K562 (cell line): ENCODE data around the gene IL31RA. TPM values are rescaled to one million over a fixed set of nuclear protein-coding genes. Genes with fewer than 3 reads are reported as not detected.
A peak's percentile ranks its signal among the peaks of the same experiment; 100 is the strongest.

Experiments used
- ATAC-seq: fragments of 200-7000 bp; cut with Tn5 transposase; 3 replicates; pipeline ENCODE4 v1.9.1; 2020; ENCODE audit warnings: moderate library complexity
- BruUV-seq: library from RNA; stranded (reverse); fragments of 400-500 nt; replicated peaks from 2 replicates; lab custom pipeline; 2021; lab: Mats Ljungman, UMichigan
- CTCF ChIA-PET: fragments of 300-600 bp; formaldehyde crosslinking; extraction: SDS; loops from one replicate; lab custom pipeline; 2021; ENCODE audit warnings: low intra/inter-chr PET ratio; lab: Yijun Ruan, JAX
- POLR2A ChIA-PET: fragments of 300-600, 350-650 bp; sonication (Branson Sonifier 250); formaldehyde crosslinking; extraction: SDS; loops from one replicate; lab custom pipeline; 2021; ENCODE audit warnings: antibody characterized with exemption, inconsistent platforms; lab: Yijun Ruan, JAX
- DNase-seq, 4 experiments: peaks; one replicate each; pipeline versions ENCODE4 v3.0.0 to v3.0.0-alpha.2; 2011 to 2018; ENCODE audit warnings: low spot score in 3 of 4, mixed read lengths in 3 of 4; ENCODE audit errors: extremely low read depth in 1 of 4
- FAIRE-seq: peaks from 2 replicates; lab custom pipeline; 2011; peaks lifted over from hg19 to GRCh38; lab: Jason Lieb, UNC
- H2AFZ ChIP-seq: 2 replicates; pipeline ENCODE4 v1.6.0; 2011; ENCODE audit warnings: low read depth, low read length, control low read depth, inconsistent platforms
- H3K27ac ChIP-seq: fragments of 200-600 bp; 3 replicates; pipeline ENCODE4 v1.8.0; 2011; ENCODE audit warnings: low read depth, mild to moderate bottlenecking, control low read depth, inconsistent platforms, low read length, moderate library complexity, mixed read lengths; ENCODE audit errors: extremely low read depth
- H3K27me3 ChIP-seq, 2 experiments: fragments of 300-600 bp in 1 of 2; 2 replicates in 1 of 2; 3 replicates in 1 of 2; pipeline versions ENCODE4 v1.6.0 to v1.8.0; 2011; ENCODE audit warnings: inconsistent platforms in 2 of 2, low read length in 2 of 2, mild to moderate bottlenecking in 1 of 2, mixed read lengths in 1 of 2, moderate library complexity in 1 of 2; ENCODE audit not compliant: control insufficient read depth in 2 of 2, insufficient read depth in 2 of 2
- H3K36me3 ChIP-seq: fragments of 300-600 bp; 3 replicates; pipeline ENCODE4 v1.8.0; 2011; ENCODE audit warnings: mild to moderate bottlenecking, low read length, inconsistent platforms; ENCODE audit not compliant: control insufficient read depth, insufficient read depth
- H3K4me1 ChIP-seq, 2 experiments: fragments of 200-600 bp in 1 of 2; replicated peaks in 1 of 2; 2 replicates in 1 of 2; 3 replicates in 1 of 2; pipeline versions ENCODE4 v1.5.1 to v1.8.0; 2011; ENCODE audit warnings: inconsistent platforms in 2 of 2, low read length in 2 of 2, mild to moderate bottlenecking in 1 of 2, mixed read lengths in 1 of 2, moderate library complexity in 1 of 2; ENCODE audit not compliant: control insufficient read depth in 2 of 2, insufficient read depth in 2 of 2
- H3K4me2 ChIP-seq: 2 replicates; pipeline ENCODE4 v1.6.1; 2011; ENCODE audit warnings: low read length, control low read depth, inconsistent platforms, mixed read lengths; ENCODE audit not compliant: insufficient read depth
- H3K4me3 ChIP-seq: fragments of 200-600 bp; sonication (generic), shearing (Covaris generic); 2 replicates; pipeline ENCODE4 v1.5.1; 2016; ENCODE audit warnings: control low read depth, inconsistent platforms
- H3K79me2 ChIP-seq: fragments of 200-600 bp; 3 replicates; pipeline ENCODE4 v1.8.0; 2011; ENCODE audit warnings: low read length, inconsistent platforms; ENCODE audit not compliant: control insufficient read depth, insufficient read depth
- H3K9ac ChIP-seq, 2 experiments: 2 replicates each; pipeline versions ENCODE4 v1.6.0 to v1.6.1; 2011; ENCODE audit warnings: low read depth in 2 of 2, low read length in 2 of 2, control low read depth in 1 of 2, inconsistent platforms in 1 of 2, mild to moderate bottlenecking in 1 of 2, mixed read lengths in 1 of 2; ENCODE audit not compliant: insufficient read depth in 1 of 2
- H3K9me1 ChIP-seq: one replicate; pipeline ENCODE4 v1.6.0; 2011; ENCODE audit warnings: inconsistent platforms, mild to moderate bottlenecking, low read length, moderate library complexity; ENCODE audit not compliant: control insufficient read depth, insufficient read depth
- H3K9me3 ChIP-seq: replicated peaks from 2 replicates; pipeline ENCODE4 v1.5.1; 2011; ENCODE audit warnings: low read depth, low read length, inconsistent platforms; ENCODE audit not compliant: control insufficient read depth, insufficient read depth
- H4K20me1 ChIP-seq: replicated peaks from 2 replicates; pipeline ENCODE4 v1.6.1; 2011; ENCODE audit warnings: low read length, inconsistent platforms, mixed read lengths; ENCODE audit not compliant: control insufficient read depth, insufficient read depth
- CLOCK ChIP-seq: fragments of 250-450 bp; sonication (Bioruptor Pico); IDR thresholded peaks from 2 replicates; pipeline ENCODE4 v1.4.0; 2020; ENCODE audit warnings: mild to moderate bottlenecking, moderate library complexity, borderline replicate concordance
- EHMT2 ChIP-seq: fragments of 450-650 bp; IDR thresholded peaks from 2 replicates; pipeline ENCODE4 v1.6.1; 2018; ENCODE audit warnings: antibody characterized with exemption
- RERE ChIP-seq: sonication (generic); formaldehyde crosslinking; IDR thresholded peaks from 2 replicates; pipeline ENCODE4 v1.8.0; 2023; ENCODE audit warnings: missing genetic modification reagents, mild to moderate bottlenecking, borderline replicate concordance
- REST ChIP-seq, 2 experiments: fragments of 450-650 bp; formaldehyde crosslinking in 1 of 2; IDR thresholded peaks; 2 replicates each; pipeline versions ENCODE4 v1.4.0 to v1.6.1; 2014 to 2020; ENCODE audit warnings: mild to moderate bottlenecking in 2 of 2, borderline replicate concordance in 1 of 2, low read depth in 1 of 2
- WGBS: fragments of 100-300 bp; shearing (Covaris generic); methylation state at CpG from one replicate; pipeline ENCODE4 v1.1.6; 2016; ENCODE audit warnings: low coverage, mixed read lengths; ENCODE audit not compliant: insufficient coverage; ENCODE audit errors: missing lambda C conversion rate; 5-methylcytosine and 5-hydroxymethylcytosine counted together
- in situ Hi-C: fragments of 300-500 bp; cut with MboI; formaldehyde crosslinking; loops from 4 replicates; pipeline ENCODE4 v1.15.0; 2018; ENCODE audit warnings: inconsistent platforms, mixed read lengths
- intact Hi-C: fragments of 100-400 bp; cut with micrococcal nuclease; formaldehyde crosslinking; loops from 2 replicates; pipeline ENCODE4 v1.14.2; 2022
- polyA plus RNA-seq, 8 experiments: library from polyadenylated mRNA; depleted of rRNA in 4 of 8; stranded (reverse) in 5 of 8; unstranded in 3 of 8; fragments of >200 nt; fragmentation: Nextera tagmentation in 2 of 8; fragmentation: Illumina TruSeq in 1 of 8; extraction: Ambion mirVana in 2 of 8; extraction: Trizol in 1 of 8; gene quantifications; 2 replicates each; pipeline versions ENCODE4 v1.2.1 to v1.2.3, GENCODE V29; 2011 to 2014; ENCODE audit warnings: inconsistent platforms in 1 of 8, missing spikeins in 1 of 8
- total RNA-seq, 7 experiments: library from RNA; depleted of rRNA in 6 of 7; stranded (reverse); fragments of >200 nt in 6 of 7; fragmentation: Illumina TruSeq in 2 of 7; extraction: Trizol in 2 of 7; gene quantifications; 2 replicates each; pipeline versions ENCODE4 v1.2.1 to v1.2.3, GENCODE V29; 2011 to 2021; ENCODE audit warnings: low replicate concordance in 1 of 7

Gene IL31RA
- total and polyA plus RNA-seq, 9 of the 15 experiments (the other 6 are each of a cell fraction or from before 2014, with no cell fraction given) = not detected

- CTCF ChIA-PET = no interaction called here
- no peaks in the 10 kb centered on the region for H3K36me3 ChIP-seq
- BruUV-seq = no TSS peak
- H4K20me1 ChIP-seq = 0 out of 2 replicates have a peak, but pooled peaks cover 3% of the 10 kb centered on the region
- no peak for FAIRE-seq
- no peak for DNase-seq
- intact Hi-C loops = no loop called here
- no peaks in the 10 kb centered on the region; a peak in 1 of 5 replicates for H3K4me1 ChIP-seq
- no peaks in the 10 kb centered on the region for H3K79me2 ChIP-seq
- peaks cover 2 to 10% of the 10 kb centered on the region in 2 experiments; a peak in 2 of 5 replicates for H3K27me3 ChIP-seq
- no peak overlapping the region for H2AFZ ChIP-seq
- no peaks in the 10 kb centered on the region; the same call in 1 of the 2 replicates for H3K9me3 ChIP-seq
- ATAC-seq = no peak
- 0% methylated on average over 3 of the region's 3 CpGs for WGBS
- H3K9ac ChIP-seq = no peak overlapping the region
- no peak overlapping the region for H3K27ac ChIP-seq
- no peaks in the 10 kb centered on the region for H3K9me1 ChIP-seq
- H3K4me2 ChIP-seq = no peak overlapping the region
- TF ChIP-seq RERE (no peak), REST (IDR thresholded peaks at IDR 0.05; ENCODE audit: borderline replicate concordance) (peak; percentile 80), REST (CRISPR knock-in tag; IDR thresholded peaks at IDR 0.05; ENCODE audit: low read depth) (peak; percentile 91), CLOCK (CRISPR knock-in tag) (no peak), EHMT2 (peak; percentile 59; the same call in 1 of the 2 replicates)
- H3K4me3 ChIP-seq = no peak overlapping the region
- POLR2A ChIA-PET = interaction anchor here (0.8 kb wide), 1 partner anchor 15 kb away, joined by 3 read pairs; no protein-coding TSS in a partner anchor
- in situ Hi-C loops = no loop called here
Observed at GRCh38 chr5:55865831-55866230, 14.7 kb downstream of the IL31RA start.
